Measurements from ENCODE around the gene DMXL2.
"Not testable (repeated sequence)": the region's sequence is repeated elsewhere in the genome, so short reads cannot be mapped to it uniquely, and the experiment has no call there.

The DMXL2 gene

GRCh38 chr15:51622604-51623370 lies at the start of gene DMXL2:
Gene DMXL2 (minus strand): TSS chr15:51622771. CDS start chr15:51622545, 226 bp downstream.
- DNase-seq (ENCODE audit: low read depth): peak; percentile 44

DNA sequence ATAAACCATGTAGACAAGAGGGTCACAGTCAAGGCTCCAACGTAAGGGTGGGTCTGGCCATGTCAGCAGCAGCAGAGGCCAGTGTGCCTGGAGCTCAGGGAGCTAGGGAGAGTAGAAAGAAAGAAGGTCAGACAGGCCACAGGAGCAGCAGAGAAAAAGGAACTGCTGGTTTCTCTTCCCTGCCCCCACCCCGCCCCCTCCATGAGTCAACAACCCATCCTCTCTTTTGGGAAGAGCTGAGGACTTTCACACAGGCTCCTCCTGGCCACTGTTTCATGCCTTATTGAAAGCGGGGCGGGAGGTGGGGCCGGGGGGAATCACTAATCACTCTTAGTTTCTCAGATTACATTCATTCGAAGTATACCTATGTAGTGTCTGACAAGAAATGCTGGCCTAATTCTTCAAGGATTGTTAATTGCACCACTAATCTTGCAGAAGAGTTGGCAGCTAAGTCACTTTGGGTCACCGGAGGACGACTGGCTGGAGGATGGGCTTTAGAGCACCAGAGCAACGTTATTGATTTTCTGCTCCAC lies 49.6 kb upstream of the DMXL2 start:
- no peak for DNase-seq (ENCODE audit: low read depth)

- no peak for DNase-seq (ENCODE audit: low read depth)
Observed at GRCh38 chr15:51669381-51669780, 46.8 kb upstream of the DMXL2 start.

- no peak for DNase-seq (ENCODE audit: low read depth)
Observed at GRCh38 chr15:51668446-51668845, 45.9 kb upstream of the DMXL2 start.

DNA sequence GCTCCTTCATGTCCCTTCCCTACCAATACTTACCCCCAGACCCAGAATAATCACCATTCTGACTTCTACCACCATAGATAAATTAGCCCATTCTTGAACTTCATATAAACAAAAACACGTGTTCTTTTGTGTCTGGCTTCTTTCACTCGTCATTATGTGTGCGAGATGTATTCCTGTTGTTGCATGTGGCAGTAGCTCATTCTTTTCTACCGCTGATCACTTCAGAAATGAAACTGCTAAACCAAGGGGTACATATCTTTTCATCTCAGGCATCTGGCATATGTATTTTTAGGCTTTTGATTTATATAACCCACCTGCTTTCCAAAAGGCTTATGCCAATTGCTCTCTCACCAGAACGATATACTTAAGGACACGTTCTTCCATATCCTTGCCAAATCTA lies 44.9 kb upstream of the DMXL2 start:
- DNase-seq (ENCODE audit: low read depth): no peak

GRCh38 chr15:51661072-51661471 lies 38.5 kb upstream of the DMXL2 start:
- DNase-seq (ENCODE audit: low read depth): no peak

- no peak for DNase-seq (ENCODE audit: low read depth)
Observed at GRCh38 chr15:51658664-51659063, 36.1 kb upstream of the DMXL2 start.

- not testable (repeated sequence) for DNase-seq (ENCODE audit: low read depth)
Observed at GRCh38 chr15:51655401-51656057, 33.0 kb upstream of the DMXL2 start.

DNA sequence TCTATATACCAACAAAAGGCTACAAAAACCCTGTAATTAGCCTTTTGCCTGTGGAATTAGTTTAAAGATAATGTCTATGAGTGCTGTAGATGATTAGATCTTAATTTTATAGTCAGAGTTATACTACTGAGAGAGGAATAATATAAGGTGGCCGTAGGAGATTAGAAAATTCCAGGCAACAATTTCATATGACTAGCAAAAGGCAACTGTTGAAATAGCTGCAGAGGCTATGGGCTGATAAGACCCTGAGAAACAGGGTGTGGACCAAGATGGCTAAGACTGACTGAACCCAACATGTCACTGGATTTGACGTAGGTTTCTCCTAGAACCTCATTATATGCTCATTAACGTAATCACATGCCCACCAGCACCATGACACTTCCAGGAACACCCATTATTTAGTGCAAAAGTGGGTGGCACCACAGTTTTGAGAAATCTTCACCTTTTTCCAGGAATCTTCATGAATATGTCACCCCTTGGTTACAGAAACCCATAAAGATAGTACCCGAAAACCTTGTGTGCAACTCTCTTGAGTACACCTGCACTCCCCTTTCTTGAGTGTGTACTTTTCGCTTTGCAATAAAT lies 29.6 kb upstream of the DMXL2 start:
- no peak for DNase-seq (ENCODE audit: low read depth)

DNA sequence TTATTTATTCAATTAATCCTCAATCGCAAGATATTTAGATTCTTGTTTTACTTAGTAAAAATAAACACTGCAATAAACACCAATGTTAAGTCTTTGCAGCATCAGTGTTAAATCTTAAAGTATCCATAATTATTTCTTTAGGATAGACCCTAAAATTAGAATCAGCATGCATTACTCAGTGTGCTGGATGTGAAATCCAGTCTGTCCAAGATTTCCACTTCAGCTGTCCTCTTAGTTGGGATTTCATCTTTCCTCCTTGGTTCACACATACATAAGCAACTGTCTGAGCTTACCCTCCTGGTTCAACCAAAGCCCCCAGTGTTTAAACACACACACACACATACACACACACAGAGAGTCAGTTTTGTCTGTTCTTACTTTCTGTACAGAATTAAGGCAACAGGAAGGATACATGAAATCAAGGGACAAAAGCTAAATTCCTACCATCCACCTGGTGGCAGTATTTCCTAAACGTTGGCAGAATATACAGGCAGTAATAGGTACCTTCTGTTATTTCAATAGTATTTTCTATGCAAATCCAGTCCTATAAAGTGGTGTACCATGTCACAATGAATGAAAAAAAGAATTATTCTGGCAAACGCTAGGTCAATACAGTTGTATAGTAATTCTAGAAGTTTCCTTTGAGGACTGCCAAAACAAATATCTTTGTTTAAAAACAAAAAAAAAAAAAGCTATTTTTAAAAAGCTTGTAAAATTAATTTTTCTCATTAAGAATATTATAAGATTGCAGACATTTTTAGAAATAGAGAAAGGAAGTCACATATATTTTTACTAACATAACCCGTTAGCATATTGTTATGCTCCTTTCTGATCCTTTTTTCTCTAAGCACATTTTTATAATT lies 27.3 kb upstream of the DMXL2 start:
- no peak for DNase-seq (ENCODE audit: low read depth)

DNA sequence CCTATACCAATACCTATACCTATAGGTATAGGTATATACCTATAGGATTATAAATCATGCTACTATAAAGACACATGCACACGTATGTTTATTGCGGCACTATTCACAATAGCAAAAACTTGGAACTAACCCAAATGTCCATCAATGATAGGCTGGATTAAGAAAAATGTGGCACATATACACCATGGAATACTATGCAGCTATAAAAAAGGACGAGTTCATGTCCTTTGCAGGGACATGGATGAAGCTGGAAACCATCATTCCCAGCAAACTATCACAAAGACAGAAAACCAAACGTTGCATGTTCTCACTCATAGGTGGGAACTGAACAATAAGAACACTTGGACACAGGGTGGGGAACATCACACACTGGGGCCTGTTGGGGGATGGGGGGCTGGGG lies 26.1 kb upstream of the DMXL2 start:
- not testable (repeated sequence) for DNase-seq (ENCODE audit: low read depth)

DNA sequence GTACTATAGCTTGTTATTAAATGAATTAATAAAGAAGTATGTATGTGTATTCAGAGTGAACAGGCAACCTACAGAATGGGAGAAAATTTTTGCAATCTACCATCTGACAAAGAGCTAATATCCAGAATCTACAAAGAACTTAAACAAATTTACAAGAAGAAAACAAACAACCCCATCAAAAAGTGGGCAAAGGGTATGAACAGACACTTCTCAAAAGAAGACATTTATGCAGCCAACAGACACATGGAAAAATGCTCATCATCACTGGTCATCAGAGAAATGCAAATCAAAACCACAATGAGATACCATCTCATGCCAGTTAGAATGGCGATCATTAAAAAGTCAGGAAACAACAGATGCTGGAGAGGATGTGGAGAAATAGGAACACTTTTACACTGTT lies 25.5 kb upstream of the DMXL2 start:
- not testable (repeated sequence) for DNase-seq (ENCODE audit: low read depth)

DNA sequence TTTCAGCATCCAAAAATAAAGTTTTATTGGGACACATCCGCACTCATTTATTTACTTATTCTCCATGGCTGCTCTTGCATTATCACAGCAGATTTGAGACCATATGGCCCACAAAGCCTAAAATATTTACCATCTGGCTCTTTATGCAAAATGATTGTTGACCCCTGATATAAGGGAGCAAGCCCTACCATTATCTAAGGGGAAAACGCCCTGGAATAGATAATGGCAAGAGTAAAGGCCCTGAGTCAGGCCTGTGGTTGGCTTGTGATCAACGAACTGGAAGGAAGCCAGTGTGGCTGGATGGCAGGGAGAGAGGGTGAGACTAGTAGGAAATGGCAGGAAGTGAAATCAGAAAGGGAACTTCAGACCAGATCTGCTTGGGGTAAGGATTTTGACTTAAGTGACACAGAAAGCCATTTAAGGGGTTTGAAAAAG lies 24.6 kb upstream of the DMXL2 start:
- no peak for DNase-seq (ENCODE audit: low read depth)

GRCh38 chr15:51642696-51643095 lies 20.1 kb upstream of the DMXL2 start:
- no peak for DNase-seq (ENCODE audit: low read depth)

DNA sequence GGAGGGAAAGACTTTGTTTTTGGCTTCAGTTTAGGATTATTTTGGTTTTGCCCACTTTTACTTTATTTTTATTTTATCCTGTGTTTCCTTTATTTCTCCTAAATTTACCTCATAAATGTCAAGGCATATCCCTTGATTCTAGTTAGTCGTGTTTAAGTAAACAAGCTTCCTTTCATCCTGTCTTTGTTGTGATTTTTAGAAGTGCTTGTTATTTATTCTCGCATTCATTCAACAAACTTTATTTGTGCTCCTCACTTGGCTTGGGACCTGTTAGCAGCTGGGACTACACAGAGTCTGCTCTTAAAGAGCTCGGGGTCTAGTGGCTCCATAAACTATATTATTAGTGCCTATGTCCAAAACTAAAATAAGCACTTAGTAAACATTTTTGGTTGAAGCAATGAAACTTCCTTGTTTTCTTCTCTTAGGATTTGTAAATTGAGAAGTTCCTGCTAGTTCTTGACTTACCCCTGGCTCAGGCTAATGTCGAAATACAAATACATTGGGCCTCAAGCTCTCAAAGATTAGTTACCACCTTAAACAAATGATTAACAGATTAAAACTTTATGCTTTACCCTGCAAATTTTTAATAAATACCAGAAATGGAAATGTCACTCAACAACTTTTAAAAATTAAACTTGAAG lies 19.0 kb upstream of the DMXL2 start:
- no peak for DNase-seq (ENCODE audit: low read depth)

- DNase-seq (ENCODE audit: low read depth): no peak
Observed at GRCh38 chr15:51634591-51635198, 12.1 kb upstream of the DMXL2 start.

- DNase-seq (ENCODE audit: low read depth): no peak
Observed at GRCh38 chr15:51629612-51630011, 7.0 kb upstream of the DMXL2 start.

DNA sequence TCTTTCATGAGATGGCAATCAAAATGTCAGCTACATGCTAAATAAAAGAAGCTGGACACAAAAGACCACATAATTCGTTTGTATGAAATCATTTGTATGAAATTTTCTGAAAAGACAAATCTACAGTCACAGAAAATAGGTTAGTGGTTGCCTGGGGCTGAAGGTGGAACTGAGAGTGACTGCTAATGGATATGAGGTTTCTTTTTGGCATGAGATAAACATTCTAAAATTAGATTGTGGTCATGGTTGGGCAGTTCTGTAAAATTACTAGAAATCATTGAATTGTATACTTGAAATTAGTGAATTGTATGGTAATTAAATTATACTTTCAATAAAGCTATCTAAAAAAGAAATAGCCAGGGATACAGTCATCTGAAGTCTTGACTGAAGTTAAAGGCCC lies 2.7 kb upstream of the DMXL2 start:
- DNase-seq (ENCODE audit: low read depth): no peak

GRCh38 chr15:51624022-51624421 lies 1.5 kb upstream of the DMXL2 start:
- no peak for DNase-seq (ENCODE audit: low read depth)

- no peak for DNase-seq (ENCODE audit: low read depth)
Observed at GRCh38 chr15:51623386-51623938, 891 bp upstream of the DMXL2 start.
